Fibroblast of skin of back (primary cell): ENCODE measurements around the gene SUPT6H.

Source experiments
- DNase-seq: peaks from one replicate; pipeline ENCODE4 v3.0.0-alpha.2; 2013

Gene SUPT6H

GRCh38 chr17:28751600-28752366, 89.8 kb downstream of the SUPT6H start:
- no peak for DNase-seq
